OCI-LY1 (cell line): ENCODE results near the gene BSG.
"Not testable (repeated sequence)": the region's sequence is repeated elsewhere in the genome, so short reads cannot be mapped to it uniquely, and the experiment has no call there.

Experiments
- H2AFZ ChIP-seq: fragments of 200-600 bp; sonication (generic), shearing (Covaris generic); 2 replicates; pipeline ENCODE4 v1.6.0; 2014; ENCODE audit warnings: antibody characterized with exemption, mild to moderate bottlenecking, low read length
- H3F3A ChIP-seq: fragments of 200-600 bp; sonication (generic), shearing (Covaris generic); 2 replicates; pipeline ENCODE4 v1.6.0; 2014; ENCODE audit warnings: mild to moderate bottlenecking, antibody characterized with exemption, low read length, moderate library complexity; ENCODE audit not compliant: insufficient read depth
- H3K27ac ChIP-seq: fragments of 200-600 bp; sonication (generic); 2 replicates; pipeline ENCODE4 v1.5.1; 2014; ENCODE audit warnings: low read length, mixed run types, mild to moderate bottlenecking, low read depth; ENCODE audit not compliant: poor library complexity, severe bottlenecking
- H3K27me3 ChIP-seq: fragments of 200-600 bp; sonication (generic); 2 replicates; pipeline ENCODE4 v1.6.0; 2014; ENCODE audit warnings: antibody characterized with exemption, mild to moderate bottlenecking, low read length, moderate library complexity; ENCODE audit not compliant: insufficient read depth
- H3K36me3 ChIP-seq: fragments of 200-600 bp; sonication (generic); 2 replicates; pipeline ENCODE4 v1.6.1; 2014; ENCODE audit warnings: mild to moderate bottlenecking, antibody characterized with exemption, low read length, moderate library complexity, mixed read lengths; ENCODE audit not compliant: insufficient read depth
- H3K4me1 ChIP-seq: fragments of 200-600 bp; sonication (generic); 2 replicates; pipeline ENCODE4 v1.5.1; 2014; ENCODE audit warnings: mild to moderate bottlenecking, low read length, moderate library complexity; ENCODE audit not compliant: insufficient read depth, severe bottlenecking
- H3K4me2 ChIP-seq: fragments of 200-600 bp; sonication (generic), shearing (Covaris generic); 2 replicates; pipeline ENCODE4 v1.6.1; 2014; ENCODE audit warnings: low read length
- H3K4me3 ChIP-seq: fragments of 200-600 bp; sonication (generic); 2 replicates; pipeline ENCODE4 v1.5.1; 2014; ENCODE audit warnings: low read length, low read depth, mild to moderate bottlenecking, mixed read lengths; ENCODE audit not compliant: poor library complexity, severe bottlenecking
- H3K79me2 ChIP-seq: fragments of 200-600 bp; shearing (Covaris generic); 2 replicates; pipeline ENCODE4 v1.6.1; 2016; ENCODE audit warnings: mixed run types, low read length, mixed read lengths; ENCODE audit not compliant: insufficient read depth
- H3K9ac ChIP-seq: fragments of 200-600 bp; sonication (generic), shearing (Covaris generic); 2 replicates; pipeline ENCODE4 v1.6.1; 2014; ENCODE audit warnings: mild to moderate bottlenecking, low read length, mixed read lengths
- H3K9me2 ChIP-seq: fragments of 200-600 bp; sonication (generic), shearing (Covaris generic); 2 replicates; pipeline ENCODE4 v1.6.1; 2014; ENCODE audit warnings: low read depth, mild to moderate bottlenecking, low read length, mixed read lengths
- H3K9me3 ChIP-seq: fragments of 200-600 bp; shearing (Covaris generic); 2 replicates; pipeline ENCODE4 v1.6.1; 2014; ENCODE audit warnings: low read length, mixed read lengths
- H4K20me1 ChIP-seq: fragments of 200-600 bp; sonication (generic), shearing (Covaris generic); 2 replicates; pipeline ENCODE4 v1.6.0; 2016; ENCODE audit warnings: mild to moderate bottlenecking, low read length; ENCODE audit not compliant: insufficient read depth
- CTCF ChIP-seq: fragments of 200-600 bp; sonication (generic), shearing (Covaris generic); IDR thresholded peaks from 2 replicates; pipeline ENCODE4 v1.5.1; 2017; ENCODE audit warnings: mild to moderate bottlenecking, antibody characterized with exemption, low read length, moderate library complexity, mixed read lengths
- EZH2 ChIP-seq: fragments of 200-600 bp; sonication (generic), shearing (Covaris generic); IDR thresholded peaks from 2 replicates; pipeline ENCODE4 v1.8.0; 2017; ENCODE audit warnings: borderline replicate concordance, mixed run types, mild to moderate bottlenecking, antibody characterized with exemption, low read length, moderate library complexity, mixed read lengths

BSG gene

GRCh38 chr19:601790-602189, 29.4 kb downstream of the BSG start:
- Histone ChIP-seq H4K20me1 (no peaks in the 10 kb centered on the region), H3K4me3 (no peak overlapping the region), H2AFZ (no peak overlapping the region), H3K4me1 (no peaks in the 10 kb centered on the region), H3F3A (no peaks in the 10 kb centered on the region), H3K9me2 (no peaks in the 10 kb centered on the region), H3K79me2 (no peaks in the 10 kb centered on the region), H3K36me3 (no peaks in the 10 kb centered on the region), H3K4me2 (no peak overlapping the region), H3K9me3 (no peaks in the 10 kb centered on the region), H3K27me3 (peaks cover 12% of the 10 kb centered on the region; the same call in 1 of the 2 replicates), H3K27ac (no peak overlapping the region), H3K9ac (no peak overlapping the region)
- no peak for TF ChIP-seq CTCF
- TF ChIP-seq EZH2 = no peak

DNA sequence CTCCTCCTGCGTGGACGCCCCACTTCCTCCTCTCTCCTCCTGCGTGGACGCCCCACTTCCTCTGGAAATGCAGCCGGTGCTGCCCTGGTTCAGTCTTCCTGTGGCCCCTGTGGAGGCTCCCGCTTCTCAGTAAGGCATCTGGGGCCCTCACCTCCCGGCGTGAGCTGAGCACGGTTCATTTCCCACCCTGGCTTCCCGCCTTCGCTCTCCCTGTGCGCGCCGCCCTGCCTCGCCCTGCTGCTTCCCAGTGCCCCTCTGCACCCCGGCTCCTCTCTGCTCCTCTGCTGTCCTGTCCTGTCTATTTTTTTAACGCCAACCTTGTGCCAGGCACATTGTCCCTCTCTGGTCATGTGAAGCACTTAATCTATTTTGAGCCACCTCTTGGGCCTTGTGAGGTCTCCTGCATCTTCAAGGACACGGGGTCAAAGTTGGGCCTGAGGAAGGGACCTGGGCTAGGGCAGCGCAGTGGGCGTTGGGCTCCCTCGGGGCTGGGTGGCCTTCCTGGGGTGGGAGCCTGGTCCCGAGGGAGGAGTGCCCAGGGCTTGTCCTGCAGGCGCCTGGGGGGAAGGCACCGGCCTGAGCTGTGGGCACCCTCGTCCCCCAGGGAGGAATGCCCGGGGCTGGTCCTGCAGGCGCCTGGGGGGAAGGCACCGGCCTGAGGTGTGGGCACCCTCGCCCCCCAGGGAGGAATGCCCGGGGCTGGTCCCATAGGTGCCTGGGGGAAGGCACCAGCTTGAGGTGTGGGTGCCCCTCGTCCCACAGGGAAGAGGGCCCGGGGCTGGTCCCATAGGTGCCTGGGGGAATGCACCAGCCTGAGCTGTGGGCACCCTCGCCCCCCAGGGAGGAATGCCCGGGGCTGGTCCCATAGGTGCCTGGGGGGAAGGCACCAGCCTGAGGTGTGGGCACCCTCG, 30.2 kb downstream of the BSG start:
- Histone ChIP-seq H3K4me3 (no peak overlapping the region), H3K4me2 (no peak overlapping the region), H3K9me2 (no peaks in the 10 kb centered on the region), H3K9ac (no peak overlapping the region), H3F3A (no peaks in the 10 kb centered on the region), H3K27ac (no peak overlapping the region), H3K27me3 (peaks cover 8% of the 10 kb centered on the region; the same call in 1 of the 2 replicates), H3K4me1 (no peaks in the 10 kb centered on the region), H3K9me3 (no peaks in the 10 kb centered on the region), H3K79me2 (no peaks in the 10 kb centered on the region), H3K36me3 (no peaks in the 10 kb centered on the region), H2AFZ (no peak overlapping the region), H4K20me1 (no peaks in the 10 kb centered on the region)
- TF ChIP-seq CTCF (no peak), EZH2 (no peak)

DNA sequence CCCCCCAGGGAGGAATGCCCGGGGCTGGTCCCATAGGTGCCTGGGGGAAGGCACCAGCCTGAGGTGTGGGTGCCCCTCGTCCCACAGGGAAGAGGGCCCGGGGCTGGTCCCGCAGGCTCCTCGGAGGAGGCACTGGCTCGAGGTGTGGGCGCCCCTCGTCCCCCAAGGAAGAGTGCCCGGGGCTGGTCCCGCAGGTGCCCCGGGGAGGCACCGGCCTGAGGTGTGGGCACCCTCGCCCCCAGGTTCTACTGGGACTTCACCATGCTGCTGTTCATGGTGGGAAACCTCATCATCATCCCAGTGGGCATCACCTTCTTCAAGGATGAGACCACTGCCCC, 30.9 kb downstream of the BSG start:
- H3K27ac ChIP-seq, H3K9ac ChIP-seq, H3K9me3 ChIP-seq, H3K4me2 ChIP-seq, H3K27me3 ChIP-seq, H3K4me3 ChIP-seq, H3K4me1 ChIP-seq, H3K79me2 ChIP-seq, H2AFZ ChIP-seq, H4K20me1 ChIP-seq, H3K36me3 ChIP-seq, H3K9me2 ChIP-seq, H3F3A ChIP-seq: not testable (repeated sequence)

- H3K4me1 ChIP-seq, H3F3A ChIP-seq: not testable (repeated sequence)
Measured at GRCh38 chr19:603779-604178, 31.4 kb downstream of the BSG start.

More at GRCh38 chr19:603779-604178, 31.4 kb downstream of the BSG start:
- H3K27ac ChIP-seq, H3K79me2 ChIP-seq, H3K4me3 ChIP-seq, H3K36me3 ChIP-seq, H2AFZ ChIP-seq, H3K9me3 ChIP-seq, H3K9me2 ChIP-seq, H3K4me2 ChIP-seq, H3K9ac ChIP-seq, H3K27me3 ChIP-seq, H4K20me1 ChIP-seq: not testable (repeated sequence)
